DOHH2 (cell line): ENCODE results near the gene ATP6V0B.

Source experiments
- CTCF ChIP-seq: fragments of 200-600 bp; sonication (generic); IDR thresholded peaks from one replicate; pipeline ENCODE4 v1.5.1; 2014; ENCODE audit warnings: antibody characterized with exemption, mild to moderate bottlenecking, low read depth, low read length; ENCODE audit not compliant: poor library complexity, severe bottlenecking
- EZH2phosphoT487 ChIP-seq: fragments of 200-600 bp; sonication (generic); IDR thresholded peaks from 2 replicates; pipeline ENCODE4 v1.6.1; 2017; ENCODE audit warnings: borderline replicate concordance, mild to moderate bottlenecking, antibody characterized with exemption, low read length, moderate library complexity, mixed read lengths

- TF ChIP-seq CTCF (no peak), EZH2phosphoT487 (no peak)
These were observed 35.7 kb upstream of the ATP6V0B start for GRCh38 chr1:43938892-43939587.
